Progenitor cell of endocrine pancreas (in vitro differentiated cells): ENCODE data around the gene BECN2. TPM values are rescaled to one million over a fixed set of nuclear protein-coding genes. Genes with fewer than 3 reads are reported as not detected.

Source experiments
- DNase-seq: peaks from one replicate; pipeline ENCODE4 v3.0.0; 2021; ENCODE audit warnings: low spot score; ENCODE audit not compliant: unreplicated experiment
- H3K27ac Mint-ChIP-seq: 2 replicates; pipeline ENCODE4 v1.8.0; 2021; ENCODE audit warnings: mild to moderate bottlenecking, moderate library complexity, mixed read lengths
- H3K27me3 Mint-ChIP-seq: 2 replicates; pipeline ENCODE4 v1.8.0; 2021; ENCODE audit warnings: mixed read lengths
- H3K36me3 Mint-ChIP-seq: 2 replicates; pipeline ENCODE4 v1.8.0; 2022; ENCODE audit warnings: mixed read lengths; ENCODE audit not compliant: insufficient read depth
- H3K4me1 Mint-ChIP-seq: 2 replicates; pipeline ENCODE4 v1.8.0; 2021; ENCODE audit warnings: low read depth, mixed read lengths
- H3K4me3 Mint-ChIP-seq: 2 replicates; pipeline ENCODE4 v1.8.0; 2021; ENCODE audit warnings: low read depth, mild to moderate bottlenecking, moderate library complexity, mixed read lengths
- H3K9me3 Mint-ChIP-seq: 2 replicates; pipeline ENCODE4 v1.8.0; 2021; ENCODE audit warnings: low read depth, mixed read lengths
- total RNA-seq: library from RNA; stranded (reverse); gene quantifications from 2 replicates; pipeline ENCODE4 v1.2.1, GENCODE V29; 2021
- TF ChIP-seq, protein P1 (sequence below): fragments of 200-600 bp; sonication (generic); IDR thresholded peaks from one replicate; pipeline ENCODE4 v1.5.0; 2021; ENCODE audit warnings: antibody characterized with exemption, mild to moderate bottlenecking; ENCODE audit not compliant: unreplicated experiment

Gene BECN2
- total RNA-seq, 1 donor from 2014 or later: not detected

DNA sequence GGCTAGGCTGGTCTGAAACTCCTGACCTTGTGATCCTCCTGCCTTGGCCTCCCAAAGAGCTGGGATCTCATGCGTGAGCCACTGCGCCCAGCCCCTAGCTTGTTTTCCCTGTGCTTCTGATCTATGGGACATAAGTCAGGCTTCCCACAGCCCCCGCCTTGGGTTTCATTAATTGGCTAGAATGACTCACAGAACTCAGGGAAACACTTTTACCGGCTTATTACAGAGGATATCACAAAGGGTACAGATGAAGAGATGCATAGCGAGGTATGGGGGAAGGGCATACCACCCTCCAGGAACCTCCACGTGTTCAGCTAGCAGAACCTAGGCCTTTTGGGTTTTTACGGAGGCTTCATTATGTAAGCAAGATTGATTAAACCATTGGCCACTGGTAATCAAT, 42.9 kb downstream of the BECN2 start:
- H3K4me1 Mint-ChIP-seq: peaks cover 4% of the 10 kb centered on the region

DNA sequence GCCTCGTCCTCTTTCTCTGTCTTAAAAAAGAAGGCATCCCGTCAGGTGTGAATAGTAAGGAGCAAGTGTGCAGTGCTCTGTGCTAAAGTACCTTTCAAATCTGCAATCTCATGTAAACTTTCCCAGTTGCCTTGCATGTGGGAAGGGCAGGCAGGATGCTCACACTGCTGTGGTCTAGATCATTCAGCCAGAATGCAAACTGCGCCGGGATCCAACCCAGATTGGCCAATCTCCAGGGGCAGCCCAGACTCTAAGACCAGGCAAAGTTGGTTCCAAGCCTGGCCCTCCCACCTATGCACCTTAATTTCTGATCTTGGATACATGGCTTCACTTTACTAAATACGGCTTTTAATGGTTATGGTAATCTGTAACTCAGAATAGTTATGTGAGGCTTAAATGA, 44.5 kb downstream of the BECN2 start:
- H3K36me3 Mint-ChIP-seq: no peaks in the 10 kb centered on the region
- peaks cover 13% of the 10 kb centered on the region for H3K27me3 Mint-ChIP-seq
- no peaks in the 10 kb centered on the region for H3K9me3 Mint-ChIP-seq
- DNase-seq: no peak
- H3K4me1 Mint-ChIP-seq: peaks cover 4% of the 10 kb centered on the region
- TF ChIP-seq, protein P1, sequence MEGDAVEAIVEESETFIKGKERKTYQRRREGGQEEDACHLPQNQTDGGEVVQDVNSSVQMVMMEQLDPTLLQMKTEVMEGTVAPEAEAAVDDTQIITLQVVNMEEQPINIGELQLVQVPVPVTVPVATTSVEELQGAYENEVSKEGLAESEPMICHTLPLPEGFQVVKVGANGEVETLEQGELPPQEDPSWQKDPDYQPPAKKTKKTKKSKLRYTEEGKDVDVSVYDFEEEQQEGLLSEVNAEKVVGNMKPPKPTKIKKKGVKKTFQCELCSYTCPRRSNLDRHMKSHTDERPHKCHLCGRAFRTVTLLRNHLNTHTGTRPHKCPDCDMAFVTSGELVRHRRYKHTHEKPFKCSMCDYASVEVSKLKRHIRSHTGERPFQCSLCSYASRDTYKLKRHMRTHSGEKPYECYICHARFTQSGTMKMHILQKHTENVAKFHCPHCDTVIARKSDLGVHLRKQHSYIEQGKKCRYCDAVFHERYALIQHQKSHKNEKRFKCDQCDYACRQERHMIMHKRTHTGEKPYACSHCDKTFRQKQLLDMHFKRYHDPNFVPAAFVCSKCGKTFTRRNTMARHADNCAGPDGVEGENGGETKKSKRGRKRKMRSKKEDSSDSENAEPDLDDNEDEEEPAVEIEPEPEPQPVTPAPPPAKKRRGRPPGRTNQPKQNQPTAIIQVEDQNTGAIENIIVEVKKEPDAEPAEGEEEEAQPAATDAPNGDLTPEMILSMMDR: no peak
- no peak overlapping the region for H3K4me3 Mint-ChIP-seq
- H3K27ac Mint-ChIP-seq: no peak overlapping the region

More for the DNA sequence above, 42.9 kb downstream of the BECN2 start:
- TF ChIP-seq, protein P1: no peak
- no peaks in the 10 kb centered on the region for H3K36me3 Mint-ChIP-seq
- no peaks in the 10 kb centered on the region for H3K9me3 Mint-ChIP-seq
- peaks cover 13% of the 10 kb centered on the region for H3K27me3 Mint-ChIP-seq
- H3K27ac Mint-ChIP-seq: no peak overlapping the region
- DNase-seq: no peak
- H3K4me3 Mint-ChIP-seq: no peak overlapping the region

DNA sequence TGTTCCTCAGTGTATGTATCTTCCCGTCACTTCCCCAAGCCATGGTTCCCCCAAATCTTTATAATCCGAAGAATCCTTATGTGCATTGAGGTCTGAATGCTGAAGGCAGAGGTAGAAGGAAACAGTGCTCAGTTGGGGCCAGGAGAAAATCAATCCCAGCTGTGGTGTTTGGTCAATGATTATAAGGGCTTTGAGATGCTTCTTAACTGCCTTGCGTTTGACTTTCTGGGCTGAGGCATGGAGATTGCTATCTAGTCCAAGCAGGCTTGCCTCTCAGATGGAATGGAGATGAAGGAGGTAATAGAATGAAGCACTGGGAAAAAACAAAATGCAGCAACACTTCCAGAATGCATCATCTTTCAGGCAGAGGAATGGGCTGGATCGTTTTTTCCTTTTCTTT, 44.9 kb downstream of the BECN2 start:
- Mint-ChIP-seq H3K4me1 (peaks cover 4% of the 10 kb centered on the region), H3K4me3 (no peak overlapping the region), H3K36me3 (no peaks in the 10 kb centered on the region), H3K9me3 (no peaks in the 10 kb centered on the region), H3K27ac (no peak overlapping the region), H3K27me3 (peaks cover 13% of the 10 kb centered on the region)
- TF ChIP-seq, protein P1: no peak
- no peak for DNase-seq

DNA sequence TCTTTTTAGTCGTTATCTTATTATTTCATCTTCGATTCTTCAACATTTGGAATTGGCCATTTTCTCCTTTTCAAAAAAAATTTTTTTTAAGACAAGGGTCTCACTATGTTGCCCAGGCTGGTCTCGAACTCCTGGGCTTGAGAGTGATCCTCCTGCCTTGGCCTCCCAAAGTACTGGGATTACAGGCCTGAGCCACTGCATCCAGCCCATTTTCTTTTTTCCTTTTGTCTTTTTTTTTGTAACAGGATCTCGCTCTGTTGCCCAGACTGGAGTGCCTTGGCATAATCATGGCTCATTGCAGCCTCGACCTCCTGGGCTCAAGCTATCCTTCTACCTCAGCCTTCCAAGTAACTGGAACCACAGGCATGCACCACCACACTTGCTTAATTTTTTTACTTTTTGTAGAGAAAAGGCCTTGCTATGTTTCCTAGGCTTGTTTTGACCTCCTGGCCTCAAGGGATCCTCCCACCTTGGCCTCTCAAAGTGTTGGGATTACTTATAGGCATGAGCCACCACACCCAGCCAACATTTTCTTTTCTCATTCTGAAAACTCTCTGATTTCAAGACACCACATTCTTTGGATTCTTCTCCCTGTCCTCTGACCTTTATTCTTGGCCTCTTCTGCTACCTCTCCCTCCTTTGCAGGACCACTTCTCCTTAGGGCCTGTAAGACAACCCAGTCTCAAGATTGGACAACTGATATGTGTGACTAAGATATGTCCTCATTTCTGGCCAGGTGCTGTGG, 47.4 kb downstream of the BECN2 start:
- H3K27ac Mint-ChIP-seq: no peak overlapping the region

DNA sequence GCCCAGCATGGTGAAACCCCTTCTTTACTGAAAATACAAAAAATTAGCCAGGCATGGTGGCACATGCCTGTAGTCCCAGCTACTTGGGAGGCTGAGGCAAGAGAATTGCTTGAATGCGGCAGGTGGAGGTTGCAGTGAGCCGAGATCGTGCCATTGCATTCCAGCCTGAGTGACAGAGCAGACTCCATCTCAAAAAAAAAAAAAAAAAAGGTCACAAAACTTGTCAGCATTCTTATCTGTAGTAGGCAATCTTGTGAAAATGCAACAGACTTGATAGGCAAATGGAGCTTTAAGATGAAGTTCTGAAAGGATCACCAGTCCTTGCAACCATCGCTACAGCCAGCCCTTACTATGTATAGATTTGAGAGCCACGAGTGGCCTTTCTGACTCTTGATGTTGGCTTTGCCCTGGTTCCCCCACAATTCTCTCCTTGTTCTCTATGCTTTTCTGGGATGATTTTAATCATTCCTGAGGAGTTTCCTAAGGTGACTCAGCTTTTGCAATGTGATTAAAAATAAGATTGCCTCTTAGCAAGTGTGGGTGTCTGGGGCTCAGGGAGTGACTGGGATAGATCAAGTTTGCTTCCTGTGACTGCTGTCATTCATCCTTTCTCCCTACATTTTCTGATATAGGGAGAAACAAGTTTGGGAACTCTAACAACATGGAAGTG, 48.4 kb downstream of the BECN2 start:
- Mint-ChIP-seq H3K27ac (no peak overlapping the region), H3K9me3 (no peaks in the 10 kb centered on the region), H3K4me3 (no peak overlapping the region), H3K27me3 (peaks cover 6% of the 10 kb centered on the region), H3K4me1 (no peaks in the 10 kb centered on the region), H3K36me3 (no peaks in the 10 kb centered on the region)
- no peak for DNase-seq
- TF ChIP-seq, protein P1: no peak

More for the DNA sequence above, 47.4 kb downstream of the BECN2 start:
- DNase-seq: no peak
- TF ChIP-seq, protein P1: no peak
- Mint-ChIP-seq H3K9me3 (no peaks in the 10 kb centered on the region), H3K27me3 (peaks cover 6% of the 10 kb centered on the region), H3K4me3 (no peak overlapping the region), H3K36me3 (no peaks in the 10 kb centered on the region), H3K4me1 (no peaks in the 10 kb centered on the region)
